ENCODE results near the gene SLC25A42.

The SLC25A42 gene

GRCh38 chr19:19027228-19027627, 36.6 kb upstream of the SLC25A42 start:
- Histone ChIP-seq H3K9me3 (ENCODE audit: insufficient read depth, low read length) (no peaks in the 10 kb centered on the region), H3K4me3 (ENCODE audit: insufficient read length, low read depth) (no peak overlapping the region), H3K9ac (ENCODE audit: insufficient read length, low read depth) (no peak overlapping the region), H3K27me3 (ENCODE audit: insufficient read depth, insufficient read length) (no peaks in the 10 kb centered on the region), H3K36me3 (ENCODE audit: insufficient read depth, insufficient read length, low read length) (peaks cover 88% of the 10 kb centered on the region), H3K4me1 (ENCODE audit: insufficient read depth, insufficient read length) (no peaks in the 10 kb centered on the region)
- TF ChIP-seq SUZ12 (IDR thresholded peaks at IDR 0.05; ENCODE audit: extremely low read depth, insufficient read depth, insufficient read length) (no peak), YY1 (IDR thresholded peaks at IDR 0.05; ENCODE audit: insufficient read depth, insufficient read length) (no peak), ZNF274 (IDR thresholded peaks at IDR 0.05; ENCODE audit: low read depth, low read length) (no peak)
- no peak for DNase-seq (ENCODE audit: low read depth, low spot score)

GRCh38 chr19:19028526-19028925, 35.3 kb upstream of the SLC25A42 start:
- Histone ChIP-seq H3K9me3 (ENCODE audit: insufficient read depth, low read length) (no peaks in the 10 kb centered on the region), H3K27me3 (ENCODE audit: insufficient read depth, insufficient read length) (no peaks in the 10 kb centered on the region), H3K36me3 (ENCODE audit: insufficient read depth, insufficient read length, low read length) (peaks cover 75% of the 10 kb centered on the region), H3K4me1 (ENCODE audit: insufficient read depth, insufficient read length) (no peaks in the 10 kb centered on the region), H3K9ac (ENCODE audit: insufficient read length, low read depth) (no peak overlapping the region), H3K4me3 (ENCODE audit: insufficient read length, low read depth) (no peak overlapping the region)
- TF ChIP-seq ZNF274 (IDR thresholded peaks at IDR 0.05; ENCODE audit: low read depth, low read length) = no peak
- no peak for TF ChIP-seq SUZ12 (IDR thresholded peaks at IDR 0.05; ENCODE audit: extremely low read depth, insufficient read depth, insufficient read length)
- no peak for TF ChIP-seq YY1 (IDR thresholded peaks at IDR 0.05; ENCODE audit: insufficient read depth, insufficient read length)
- DNase-seq (ENCODE audit: low read depth, low spot score) = no peak

DNA sequence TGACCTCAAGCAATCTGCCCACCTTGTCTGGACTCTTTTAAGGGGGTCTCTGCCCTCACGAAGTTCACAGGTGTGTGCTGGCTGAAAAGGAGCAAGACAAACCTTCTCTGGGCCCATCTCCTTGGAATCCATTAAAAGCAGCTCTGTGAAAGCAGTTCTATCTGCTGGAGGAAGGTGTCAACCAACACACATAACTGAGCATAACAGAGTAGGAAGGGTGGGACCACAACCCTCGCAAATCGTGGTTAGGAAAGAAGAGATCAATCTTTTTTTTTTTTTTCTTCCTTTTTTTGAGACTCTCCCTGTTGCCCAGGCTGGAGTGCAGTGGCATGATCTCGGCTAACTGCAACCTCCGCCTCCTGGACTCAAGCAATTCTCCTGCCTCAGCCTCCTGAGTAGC, 31.9 kb upstream of the SLC25A42 start:
- Histone ChIP-seq H3K4me3 (ENCODE audit: insufficient read length, low read depth) (peak overlapping the region; percentile 9), H3K4me1 (ENCODE audit: insufficient read depth, insufficient read length) (no peaks in the 10 kb centered on the region), H3K9me3 (ENCODE audit: insufficient read depth, low read length) (no peaks in the 10 kb centered on the region), H3K36me3 (ENCODE audit: insufficient read depth, insufficient read length, low read length) (peaks cover 60% of the 10 kb centered on the region), H3K9ac (ENCODE audit: insufficient read length, low read depth) (peak overlapping the region; percentile 3), H3K27me3 (ENCODE audit: insufficient read depth, insufficient read length) (no peaks in the 10 kb centered on the region)
- TF ChIP-seq ZNF274 (IDR thresholded peaks at IDR 0.05; ENCODE audit: low read depth, low read length) = no peak
- TF ChIP-seq SUZ12 (IDR thresholded peaks at IDR 0.05; ENCODE audit: extremely low read depth, insufficient read depth, insufficient read length) = no peak
- TF ChIP-seq YY1 (IDR thresholded peaks at IDR 0.05; ENCODE audit: insufficient read depth, insufficient read length) = no peak
- DNase-seq (ENCODE audit: low read depth, low spot score) = no peak

DNA sequence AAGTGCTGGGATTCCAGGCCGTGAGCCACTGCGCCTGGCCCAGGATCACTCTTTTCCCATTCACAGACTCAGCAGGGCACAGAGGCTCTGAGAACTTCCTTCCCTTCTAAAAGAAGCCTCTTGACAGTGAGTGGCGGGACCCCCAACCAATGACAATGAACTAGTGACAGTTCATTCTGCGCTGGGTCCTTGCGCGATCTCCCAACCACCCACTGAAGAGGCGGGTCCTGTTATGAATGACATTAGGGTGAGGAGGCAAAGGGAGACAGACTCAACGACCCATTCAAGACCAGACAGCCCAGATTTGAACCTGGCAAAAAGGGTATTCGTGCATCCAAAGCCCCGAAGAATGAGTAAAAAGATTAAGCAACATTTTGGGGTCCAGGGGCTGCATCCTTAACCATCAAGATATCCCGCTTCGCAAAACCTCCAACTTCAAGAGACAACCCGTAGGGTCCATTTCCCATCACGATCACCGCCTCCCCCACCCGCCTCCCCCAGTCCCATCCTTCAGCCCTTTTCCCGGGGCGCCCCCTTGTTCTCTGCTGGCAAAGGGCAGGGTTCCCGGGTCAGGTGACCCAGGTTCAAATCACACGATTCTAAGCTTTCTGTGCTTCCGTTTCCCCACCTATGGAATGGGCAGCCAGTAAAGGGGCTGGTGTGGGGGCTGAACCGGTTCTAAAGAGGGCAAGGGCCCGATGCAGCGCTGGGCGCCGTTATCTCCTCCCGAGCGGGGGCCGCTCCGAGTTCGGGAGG, 31.2 kb upstream of the SLC25A42 start:
- Histone ChIP-seq H3K27me3 (ENCODE audit: insufficient read depth, insufficient read length) (no peaks in the 10 kb centered on the region), H3K9me3 (ENCODE audit: insufficient read depth, low read length) (peaks cover 4% of the 10 kb centered on the region; the same call in 1 of the 2 replicates), H3K4me1 (ENCODE audit: insufficient read depth, insufficient read length) (no peaks in the 10 kb centered on the region), H3K4me3 (ENCODE audit: insufficient read length, low read depth) (peak overlapping the region; percentile 99), H3K9ac (ENCODE audit: insufficient read length, low read depth) (peak overlapping the region; percentile 98), H3K36me3 (ENCODE audit: insufficient read depth, insufficient read length, low read length) (peaks cover 60% of the 10 kb centered on the region)
- DNase-seq (ENCODE audit: low read depth, low spot score) = peak; percentile 95
- TF ChIP-seq YY1 (IDR thresholded peaks at IDR 0.05; ENCODE audit: insufficient read depth, insufficient read length) = no peak
- no peak for TF ChIP-seq SUZ12 (IDR thresholded peaks at IDR 0.05; ENCODE audit: extremely low read depth, insufficient read depth, insufficient read length)
- TF ChIP-seq ZNF274 (IDR thresholded peaks at IDR 0.05; ENCODE audit: low read depth, low read length) = no peak

DNA sequence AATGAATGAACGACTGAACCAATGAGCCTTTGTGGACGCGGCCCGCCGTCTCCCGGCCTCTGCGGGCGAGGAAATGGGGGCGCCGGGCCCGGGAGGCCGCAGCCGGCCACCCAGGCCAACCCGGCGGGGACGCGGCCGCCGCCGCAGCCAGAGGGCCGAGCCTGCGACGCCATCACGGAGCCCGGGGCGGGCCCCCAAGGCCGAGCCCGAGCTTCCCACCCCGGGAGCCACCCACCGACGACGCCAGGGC, 30.7 kb upstream of the SLC25A42 start:
- Histone ChIP-seq H3K36me3 (ENCODE audit: insufficient read depth, insufficient read length, low read length) (peaks cover 59% of the 10 kb centered on the region), H3K9me3 (ENCODE audit: insufficient read depth, low read length) (peaks cover 8% of the 10 kb centered on the region; the same call in 1 of the 2 replicates), H3K4me3 (ENCODE audit: insufficient read length, low read depth) (peak overlapping the region; percentile 99), H3K27me3 (ENCODE audit: insufficient read depth, insufficient read length) (no peaks in the 10 kb centered on the region), H3K4me1 (ENCODE audit: insufficient read depth, insufficient read length) (no peaks in the 10 kb centered on the region), H3K9ac (ENCODE audit: insufficient read length, low read depth) (peak overlapping the region; percentile 98)
- TF ChIP-seq SUZ12 (IDR thresholded peaks at IDR 0.05; ENCODE audit: extremely low read depth, insufficient read depth, insufficient read length) = no peak
- TF ChIP-seq YY1 (IDR thresholded peaks at IDR 0.05; ENCODE audit: insufficient read depth, insufficient read length) = no peak
- TF ChIP-seq ZNF274 (IDR thresholded peaks at IDR 0.05; ENCODE audit: low read depth, low read length) = no peak
- no peak for DNase-seq (ENCODE audit: low read depth, low spot score)

- TF ChIP-seq ZNF274 (IDR thresholded peaks at IDR 0.05; ENCODE audit: low read depth, low read length) (no peak), YY1 (IDR thresholded peaks at IDR 0.05; ENCODE audit: insufficient read depth, insufficient read length) (no peak), SUZ12 (IDR thresholded peaks at IDR 0.05; ENCODE audit: extremely low read depth, insufficient read depth, insufficient read length) (no peak)
- peaks cover 59% of the 10 kb centered on the region for H3K36me3 ChIP-seq (ENCODE audit: insufficient read depth, insufficient read length, low read length)
- peak; percentile 85 for DNase-seq (ENCODE audit: low read depth, low spot score)
Observed at GRCh38 chr19:19033426-19034203, 30.2 kb upstream of the SLC25A42 start, which contains the start of the genes ARMC6 and SUGP2. Gene ARMC6 (plus strand): TSS chr19:19033603. CDS start chr19:19034210, 607 bp downstream. Gene SUGP2 (minus strand): TSS chr19:19033517. CDS start chr19:19031071, 2,446 bp downstream.

DNA sequence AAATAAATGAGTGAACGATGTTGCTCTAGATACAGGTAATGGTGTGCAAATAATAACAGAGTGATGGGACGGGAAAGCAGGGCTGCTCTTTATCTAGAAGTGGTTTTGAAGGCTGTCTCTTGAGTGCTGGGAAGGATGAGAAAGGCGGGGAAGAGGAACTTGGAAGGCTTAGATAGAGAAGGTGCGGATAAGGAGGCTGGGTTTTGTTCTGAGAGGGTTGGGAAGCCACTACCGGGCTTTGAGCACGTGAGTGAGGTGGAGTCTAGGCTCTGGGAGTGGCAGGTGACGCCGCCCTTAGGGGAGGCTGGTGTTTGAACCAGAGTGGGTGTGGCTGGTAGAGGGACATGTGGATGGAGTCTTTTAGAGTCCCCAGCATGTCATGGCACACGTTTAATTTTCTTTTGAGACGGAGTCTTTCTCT, 29.6 kb upstream of the SLC25A42 start:
- TF ChIP-seq ZNF274 (IDR thresholded peaks at IDR 0.05; ENCODE audit: low read depth, low read length) (no peak), SUZ12 (IDR thresholded peaks at IDR 0.05; ENCODE audit: extremely low read depth, insufficient read depth, insufficient read length) (no peak), YY1 (IDR thresholded peaks at IDR 0.05; ENCODE audit: insufficient read depth, insufficient read length) (no peak)
- Histone ChIP-seq H3K36me3 (ENCODE audit: insufficient read depth, insufficient read length, low read length) (peaks cover 61% of the 10 kb centered on the region), H3K9ac (ENCODE audit: insufficient read length, low read depth) (peak overlapping the region; percentile 94), H3K4me1 (ENCODE audit: insufficient read depth, insufficient read length) (no peaks in the 10 kb centered on the region), H3K27me3 (ENCODE audit: insufficient read depth, insufficient read length) (no peaks in the 10 kb centered on the region), H3K9me3 (ENCODE audit: insufficient read depth, low read length) (peaks cover 8% of the 10 kb centered on the region; the same call in 1 of the 2 replicates), H3K4me3 (ENCODE audit: insufficient read length, low read depth) (peak overlapping the region; percentile 99)
- DNase-seq (ENCODE audit: low read depth, low spot score) = peak; percentile 74

More at GRCh38 chr19:19033426-19034203, 30.2 kb upstream of the SLC25A42 start, which contains the start of the genes ARMC6 and SUGP2:
- no peaks in the 10 kb centered on the region for H3K4me1 ChIP-seq (ENCODE audit: insufficient read depth, insufficient read length)
- H3K27me3 ChIP-seq (ENCODE audit: insufficient read depth, insufficient read length) = no peaks in the 10 kb centered on the region
- peaks cover 8% of the 10 kb centered on the region; the same call in 1 of the 2 replicates for H3K9me3 ChIP-seq (ENCODE audit: insufficient read depth, low read length)
- H3K9ac ChIP-seq (ENCODE audit: insufficient read length, low read depth) = peak within 1 kb of the TSS; percentile 98
- peak within 1 kb of the TSS; percentile 99 for H3K4me3 ChIP-seq (ENCODE audit: insufficient read length, low read depth)

All from NT2/D1 (cell line).